GM12801 (cell line): ENCODE results near the gene LMF1.

Experiments used
- TF ChIP-seq, protein P1 (sequence below): IDR thresholded peaks from one replicate; pipeline ENCODE4 v1.5.1; 2011; ENCODE audit warnings: control low read depth; ENCODE audit not compliant: insufficient read length; ENCODE audit errors: extremely low read depth

LMF1 gene

DNA sequence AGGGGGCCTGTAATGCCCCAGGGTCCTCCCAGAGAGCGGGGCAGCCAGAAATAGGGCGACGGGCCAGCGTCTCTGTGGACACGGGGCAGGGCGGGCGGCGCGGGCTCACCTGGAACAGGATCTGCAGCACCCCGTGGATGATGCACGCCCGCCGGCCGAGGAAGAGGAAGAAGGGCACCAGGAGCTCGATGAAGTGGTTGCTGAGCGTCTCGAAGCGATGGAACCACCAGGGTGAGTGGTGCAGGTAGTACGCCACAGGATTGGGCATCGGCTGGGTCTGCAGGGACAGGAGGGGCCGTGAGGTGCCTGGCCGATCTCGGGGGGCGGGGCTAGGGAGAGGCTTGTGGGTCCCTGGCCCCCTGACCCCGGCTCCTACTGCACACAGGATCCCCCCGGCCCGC is 91.3 kb downstream of the LMF1 start:
- TF ChIP-seq, protein P1, sequence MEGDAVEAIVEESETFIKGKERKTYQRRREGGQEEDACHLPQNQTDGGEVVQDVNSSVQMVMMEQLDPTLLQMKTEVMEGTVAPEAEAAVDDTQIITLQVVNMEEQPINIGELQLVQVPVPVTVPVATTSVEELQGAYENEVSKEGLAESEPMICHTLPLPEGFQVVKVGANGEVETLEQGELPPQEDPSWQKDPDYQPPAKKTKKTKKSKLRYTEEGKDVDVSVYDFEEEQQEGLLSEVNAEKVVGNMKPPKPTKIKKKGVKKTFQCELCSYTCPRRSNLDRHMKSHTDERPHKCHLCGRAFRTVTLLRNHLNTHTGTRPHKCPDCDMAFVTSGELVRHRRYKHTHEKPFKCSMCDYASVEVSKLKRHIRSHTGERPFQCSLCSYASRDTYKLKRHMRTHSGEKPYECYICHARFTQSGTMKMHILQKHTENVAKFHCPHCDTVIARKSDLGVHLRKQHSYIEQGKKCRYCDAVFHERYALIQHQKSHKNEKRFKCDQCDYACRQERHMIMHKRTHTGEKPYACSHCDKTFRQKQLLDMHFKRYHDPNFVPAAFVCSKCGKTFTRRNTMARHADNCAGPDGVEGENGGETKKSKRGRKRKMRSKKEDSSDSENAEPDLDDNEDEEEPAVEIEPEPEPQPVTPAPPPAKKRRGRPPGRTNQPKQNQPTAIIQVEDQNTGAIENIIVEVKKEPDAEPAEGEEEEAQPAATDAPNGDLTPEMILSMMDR = no peak

DNA sequence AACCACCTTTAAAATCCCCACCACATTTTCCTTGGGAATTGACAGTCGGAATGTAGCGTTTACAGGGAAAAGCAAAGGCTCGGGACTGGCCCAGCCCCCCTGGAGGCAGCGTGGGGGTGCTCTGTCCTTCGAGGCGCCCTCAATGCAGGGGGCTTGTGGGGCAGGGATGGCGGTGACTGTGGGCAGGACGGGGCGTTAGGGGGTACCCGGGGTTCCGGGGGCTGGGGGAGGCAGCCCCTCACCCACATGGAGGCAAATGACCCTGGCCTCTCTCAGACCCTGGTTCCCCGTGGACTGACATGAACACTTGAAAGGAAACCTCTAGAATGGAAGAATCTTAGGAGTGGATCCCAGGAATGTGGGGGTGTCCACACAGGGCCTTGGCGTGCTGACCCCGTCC is 91.9 kb downstream of the LMF1 start:
- TF ChIP-seq, protein P1 = no peak

DNA sequence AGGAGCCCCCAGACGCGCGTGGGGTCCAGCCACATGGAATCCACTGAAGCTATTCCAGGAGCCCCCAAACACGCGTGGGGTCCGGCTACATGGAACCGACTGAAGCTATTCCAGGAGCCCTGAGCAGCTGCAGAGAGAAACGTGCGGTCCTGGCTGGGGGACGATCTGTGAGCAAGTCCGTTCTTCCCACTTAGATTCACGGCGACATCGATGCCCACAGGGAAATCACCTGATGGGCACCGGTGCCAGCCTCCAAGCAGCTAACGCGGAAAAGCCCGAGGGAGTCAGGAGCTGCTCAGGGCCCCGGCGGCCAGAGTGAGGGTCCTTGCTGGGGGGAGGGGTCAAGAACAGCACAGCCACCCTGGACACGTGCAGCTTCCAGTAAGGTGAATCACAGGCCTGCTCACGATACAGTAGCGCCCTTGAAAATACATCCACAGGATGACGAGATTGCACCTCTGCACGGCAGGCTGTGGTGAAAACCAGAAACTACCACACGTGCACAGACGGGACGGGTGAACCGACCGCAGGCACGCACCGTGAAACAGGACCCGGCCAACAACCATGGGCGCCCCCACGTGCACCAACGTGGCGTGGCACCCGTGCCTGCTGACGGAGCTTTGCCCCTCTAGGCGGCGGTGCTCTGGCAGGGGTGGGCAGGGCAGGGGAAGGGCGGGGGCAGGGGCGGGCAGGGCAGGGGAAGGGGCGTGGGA is 92.6 kb downstream of the LMF1 start:
- TF ChIP-seq, protein P1 = no peak

GRCh38 chr16:877242-878071 is 93.3 kb downstream of the LMF1 start:
- TF ChIP-seq, protein P1 = no peak

DNA sequence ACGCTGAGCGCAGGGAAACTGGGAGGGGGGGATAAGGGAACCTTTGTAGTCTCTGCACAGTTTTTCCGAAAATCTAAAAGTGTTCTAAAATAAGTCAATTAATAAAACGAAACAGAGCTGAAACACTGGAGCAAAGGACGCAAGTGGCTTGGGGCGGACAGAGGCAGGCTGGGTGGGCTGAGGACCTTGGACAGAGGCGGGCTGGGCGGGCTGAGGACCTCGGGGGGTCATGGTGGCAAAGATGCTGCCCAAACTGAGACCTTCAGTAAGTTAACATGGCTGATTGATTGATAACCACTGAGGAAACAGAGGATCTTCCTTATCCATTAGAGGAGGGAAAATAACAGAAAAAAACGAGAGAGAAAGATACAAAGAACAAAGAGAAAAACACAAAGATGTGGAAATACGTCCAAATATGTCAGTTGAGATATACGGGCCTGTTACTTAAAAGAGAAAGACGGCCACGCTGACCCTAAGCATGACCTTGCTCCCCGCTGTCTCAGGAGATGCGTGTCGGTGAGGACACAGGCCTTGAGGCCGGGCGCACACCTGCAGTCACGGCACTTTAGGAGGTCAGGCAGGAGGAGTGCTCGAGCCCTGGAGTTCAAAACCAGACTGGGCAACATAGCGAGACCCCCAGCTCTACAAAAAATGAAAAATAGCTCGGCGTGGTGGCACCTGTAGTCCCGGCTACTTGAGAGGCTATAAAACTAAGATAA is 94.1 kb downstream of the LMF1 start:
- TF ChIP-seq, protein P1 = no peak

- TF ChIP-seq, protein P1 = no peak
Observed at GRCh38 chr16:876041-876335, 94.8 kb downstream of the LMF1 start.

DNA sequence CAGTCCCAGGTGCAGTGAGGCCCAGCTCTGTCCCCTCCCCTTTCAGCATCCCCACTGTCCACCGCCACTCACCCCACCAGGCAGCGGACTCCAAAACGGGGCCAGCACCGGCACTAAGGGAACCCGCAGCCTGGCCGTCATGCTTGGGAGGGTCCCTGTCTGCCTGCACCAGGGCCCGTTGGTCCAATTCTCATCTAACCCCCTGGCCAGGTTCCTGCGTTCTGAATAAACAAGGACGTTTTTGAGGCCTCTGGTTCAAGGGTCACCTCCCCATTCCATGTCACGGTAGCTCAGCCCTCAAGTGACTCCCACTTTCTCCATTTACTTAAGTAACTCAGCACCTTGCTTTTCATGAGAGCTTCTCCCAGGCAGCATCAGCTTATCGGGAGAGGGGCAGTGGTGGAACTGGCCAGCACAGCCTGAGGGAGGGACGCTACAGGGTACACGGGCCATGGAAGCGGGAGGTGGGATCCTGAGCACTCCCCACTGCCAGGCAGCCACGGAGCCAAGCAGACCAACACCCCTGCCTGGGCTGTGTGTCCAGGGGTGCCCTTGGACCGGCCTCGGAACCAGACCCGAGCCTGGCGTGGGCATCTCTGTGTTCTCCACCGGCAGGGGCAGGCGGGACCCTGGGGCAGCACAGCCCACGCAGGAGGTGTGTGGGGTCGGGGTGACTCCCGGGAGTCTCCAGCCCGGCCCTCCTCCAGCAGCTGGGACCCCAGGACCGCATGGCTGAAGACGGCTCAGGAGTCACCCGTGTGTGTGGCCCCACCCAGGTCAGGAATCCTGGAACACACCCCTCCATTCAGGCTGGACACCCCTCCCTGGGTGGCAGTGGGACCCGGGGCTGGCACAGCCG is 95.4 kb downstream of the LMF1 start:
- TF ChIP-seq, protein P1 = no peak
